HepG2 (cell line): Measurements from ENCODE around the gene LMAN1L. TPM values are rescaled to one million over a fixed set of nuclear protein-coding genes. Genes with fewer than 3 reads are reported as not detected.

Experiments used
- CEBPG ChIP-seq: IDR thresholded peaks from 2 replicates; pipeline ENCODE4 v1.6.1; 2016
- EZH2 ChIP-seq: conservative IDR thresholded peaks from 2 replicates; pipeline ENCODE4 v1.6.1; 2012; ENCODE audit warnings: mild to moderate bottlenecking, low read depth, low read length, moderate library complexity
- GATAD1 ChIP-seq: IDR thresholded peaks from 2 replicates; pipeline ENCODE4 v1.6.1; 2016; ENCODE audit warnings: missing genetic modification reagents, missing compliant biosample characterization
- HOXA7 ChIP-seq: sonication (generic); formaldehyde crosslinking; IDR thresholded peaks from 2 replicates; pipeline ENCODE4 v1.8.1; 2022; ENCODE audit warnings: mild to moderate bottlenecking, missing genetic modification reagents, moderate library complexity
- KDM4B ChIP-seq: sonication (generic); formaldehyde crosslinking; IDR thresholded peaks from 2 replicates; pipeline ENCODE4 v1.4.0; 2020; ENCODE audit warnings: missing genetic modification reagents
- NBN ChIP-seq: fragments of 450-650 bp; conservative IDR thresholded peaks from 2 replicates; pipeline ENCODE4 v1.6.1; 2017
- NR2F1 ChIP-seq, 2 experiments: fragments of 450-650 bp in 1 of 2; formaldehyde crosslinking in 1 of 2; IDR thresholded peaks; 2 replicates each; pipeline versions ENCODE4 v1.5.0 to v1.6.1; 2016 to 2020; ENCODE audit warnings: mild to moderate bottlenecking in 1 of 2, missing compliant biosample characterization in 1 of 2, missing genetic modification reagents in 1 of 2, moderate library complexity in 1 of 2
- PHF8 ChIP-seq: sonication (generic); formaldehyde crosslinking; IDR thresholded peaks from 2 replicates; pipeline ENCODE4 v1.5.0; 2020; ENCODE audit warnings: missing genetic modification reagents
- PRDM15 ChIP-seq: sonication (generic); formaldehyde crosslinking; IDR thresholded peaks from 2 replicates; pipeline ENCODE4 v1.4.0; 2020; ENCODE audit warnings: missing genetic modification reagents
- REPIN1 ChIP-seq: sonication (generic); formaldehyde crosslinking; IDR thresholded peaks from 2 replicates; pipeline ENCODE4 v1.8.0; 2022; ENCODE audit warnings: missing genetic modification reagents, low read depth, mild to moderate bottlenecking, borderline replicate concordance
- SATB2 ChIP-seq: sonication (generic); formaldehyde crosslinking; IDR thresholded peaks from 2 replicates; pipeline ENCODE4 v1.5.0; 2020; ENCODE audit warnings: missing genetic modification reagents
- SP140L ChIP-seq: sonication (generic); formaldehyde crosslinking; IDR thresholded peaks from 2 replicates; pipeline ENCODE4 v1.4.0; 2020; ENCODE audit warnings: missing genetic modification reagents, borderline replicate concordance
- SRY ChIP-seq: sonication (generic); formaldehyde crosslinking; IDR thresholded peaks from 2 replicates; pipeline ENCODE4 v1.8.0; 2022; ENCODE audit warnings: mild to moderate bottlenecking, missing genetic modification reagents
- SUZ12 ChIP-seq: fragments of 150-350 bp; IDR thresholded peaks from 2 replicates; pipeline ENCODE4 v1.6.1; 2014; ENCODE audit warnings: low read depth, low read length
- SYNCRIP ChIP-seq: fragments of 200-400 bp; formaldehyde crosslinking; IDR thresholded peaks from 2 replicates; pipeline ENCODE4 v1.6.1; 2018; ENCODE audit warnings: mild to moderate bottlenecking, low read depth, low read length; ENCODE audit not compliant: insufficient read depth
- XBP1 ChIP-seq: sonication (generic); formaldehyde crosslinking; IDR thresholded peaks from 2 replicates; pipeline ENCODE4 v1.5.0; 2020; ENCODE audit warnings: missing genetic modification reagents
- ZNF253 ChIP-seq: sonication (generic); formaldehyde crosslinking; IDR thresholded peaks from 2 replicates; pipeline ENCODE4 v1.8.0; 2022; ENCODE audit warnings: mild to moderate bottlenecking, missing genetic modification reagents, borderline replicate concordance
- ZNF354B ChIP-seq: sonication (generic); formaldehyde crosslinking; IDR thresholded peaks from 2 replicates; pipeline ENCODE4 v1.8.0; 2022; ENCODE audit warnings: mild to moderate bottlenecking, missing genetic modification reagents
- ZNF432 ChIP-seq: sonication (generic); formaldehyde crosslinking; IDR thresholded peaks from 2 replicates; pipeline ENCODE4 v1.5.0; 2020; ENCODE audit warnings: missing genetic modification reagents, mild to moderate bottlenecking, borderline replicate concordance
- ZSCAN30 ChIP-seq: sonication (generic); formaldehyde crosslinking; IDR thresholded peaks from 2 replicates; pipeline ENCODE4 v1.5.0; 2020; ENCODE audit warnings: mild to moderate bottlenecking, missing genetic modification reagents
- polyA plus RNA-seq, 8 experiments: library from polyadenylated mRNA; depleted of rRNA in 3 of 8; stranded (reverse) in 7 of 8; unstranded in 1 of 8; fragments of >200 nt; fragmentation: Illumina TruSeq in 4 of 8; extraction: Trizol in 4 of 8; gene quantifications; 2 replicates each; pipeline versions ENCODE4 v1.2.1 to v1.2.3, GENCODE V29; 2011 to 2016; ENCODE audit warnings: low read depth in 4 of 8, missing spikeins in 1 of 8, mixed read lengths in 1 of 8; ENCODE audit not compliant: insufficient read depth in 1 of 8
- total RNA-seq, 5 experiments: library from RNA; depleted of rRNA; stranded (reverse); fragments of >200 nt; fragmentation: Illumina TruSeq; extraction: Trizol; gene quantifications; 2 replicates each; pipeline ENCODE4 v1.2.3, GENCODE V29; 2016; ENCODE audit warnings: low read depth in 1 of 5
- TF ChIP-seq, protein P1 (sequence below): sonication (generic); formaldehyde crosslinking; IDR thresholded peaks from 2 replicates; pipeline ENCODE4 v1.4.0; 2020; ENCODE audit warnings: mild to moderate bottlenecking, missing genetic modification reagents
- TF ChIP-seq, protein P2 (sequence below): sonication (generic); formaldehyde crosslinking; IDR thresholded peaks from 2 replicates; pipeline ENCODE4 v1.5.1; 2020; ENCODE audit warnings: missing genetic modification reagents, mild to moderate bottlenecking, borderline replicate concordance
- TF ChIP-seq, protein P3 (sequence below): conservative IDR thresholded peaks from 2 replicates; pipeline ENCODE4 v1.6.1; 2018; ENCODE audit warnings: missing genetic modification reagents

The LMAN1L gene
- total and polyA plus RNA-seq, 2 of the 13 experiments (the other 11 are each of a cell fraction or from before 2014, with no cell fraction given): not detected

DNA sequence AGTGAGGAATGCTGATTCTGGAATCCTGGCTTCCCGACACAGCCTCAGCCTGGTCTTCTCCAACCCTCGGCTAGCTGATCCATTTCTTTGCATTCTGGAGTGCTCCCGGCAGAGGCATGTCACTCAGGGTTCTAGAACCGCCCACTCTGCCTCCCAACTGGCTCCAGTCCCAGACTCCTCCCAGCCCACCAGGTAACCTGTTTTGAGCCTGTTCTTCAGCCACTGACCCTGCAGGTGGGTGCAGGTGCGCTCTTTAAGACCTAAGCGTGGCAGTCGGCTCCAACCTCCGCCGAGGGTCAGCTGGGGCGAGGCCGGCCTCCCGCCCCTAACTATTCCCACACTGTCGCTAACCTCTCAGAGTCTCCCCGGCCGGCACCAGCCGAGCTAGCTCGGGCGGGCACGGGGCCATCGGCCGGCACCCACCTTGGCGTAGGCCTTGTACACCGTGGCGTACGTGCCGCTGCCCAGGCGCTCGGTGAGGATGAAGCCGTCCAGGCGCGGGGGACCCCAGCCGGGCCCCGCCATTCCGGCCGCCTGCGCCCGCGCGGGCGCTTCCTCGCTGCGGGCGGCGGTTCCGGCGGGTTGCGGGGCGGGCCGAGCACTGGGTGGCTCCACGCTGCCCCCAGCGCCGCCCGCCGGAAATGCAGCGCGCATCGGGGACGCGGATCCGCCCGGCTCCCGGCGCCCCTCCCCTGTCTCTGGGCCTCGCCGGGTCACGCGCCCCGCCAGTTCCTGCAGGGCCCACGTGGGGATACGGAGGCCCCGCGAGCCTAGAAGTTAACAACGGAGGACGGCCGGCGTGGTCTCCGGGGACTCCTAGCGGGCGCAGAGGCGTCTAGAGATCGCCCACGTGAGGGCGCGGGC is 30.2 kb downstream of the LMAN1L start, which contains the start of gene ULK3 (continued):
- TF ChIP-seq SYNCRIP: no peak
- TF ChIP-seq ZNF354B (CRISPR knock-in tag): no peak
- no peak for TF ChIP-seq ZNF432 (CRISPR knock-in tag)
- TF ChIP-seq SUZ12: no peak
- TF ChIP-seq, protein P1, sequence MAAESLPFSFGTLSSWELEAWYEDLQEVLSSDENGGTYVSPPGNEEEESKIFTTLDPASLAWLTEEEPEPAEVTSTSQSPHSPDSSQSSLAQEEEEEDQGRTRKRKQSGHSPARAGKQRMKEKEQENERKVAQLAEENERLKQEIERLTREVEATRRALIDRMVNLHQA (CRISPR knock-in tag): no peak
- peak; percentile 82 for TF ChIP-seq SRY (CRISPR knock-in tag)
- TF ChIP-seq ZNF253: no peak
- peak; percentile 20; the same call in 1 of the 2 replicates for TF ChIP-seq REPIN1 (CRISPR knock-in tag)
- no peak for TF ChIP-seq SATB2 (CRISPR knock-in tag)
- no peak for TF ChIP-seq KDM4B
- no peak for TF ChIP-seq ZSCAN30 (CRISPR knock-in tag)
- no peak for TF ChIP-seq NBN
- TF ChIP-seq SP140L (CRISPR knock-in tag): no peak
- no peak for TF ChIP-seq PRDM15
- TF ChIP-seq GATAD1 (CRISPR knock-in tag): peak; percentile 16; the same call in 1 of the 2 replicates
- TF ChIP-seq HOXA7 (CRISPR knock-in tag): no peak
- TF ChIP-seq EZH2: no peak
- no peak for TF ChIP-seq XBP1 (CRISPR knock-in tag)
- peak; percentile 79; the same call in 1 of the 2 replicates for TF ChIP-seq PHF8
- TF ChIP-seq, protein P2, sequence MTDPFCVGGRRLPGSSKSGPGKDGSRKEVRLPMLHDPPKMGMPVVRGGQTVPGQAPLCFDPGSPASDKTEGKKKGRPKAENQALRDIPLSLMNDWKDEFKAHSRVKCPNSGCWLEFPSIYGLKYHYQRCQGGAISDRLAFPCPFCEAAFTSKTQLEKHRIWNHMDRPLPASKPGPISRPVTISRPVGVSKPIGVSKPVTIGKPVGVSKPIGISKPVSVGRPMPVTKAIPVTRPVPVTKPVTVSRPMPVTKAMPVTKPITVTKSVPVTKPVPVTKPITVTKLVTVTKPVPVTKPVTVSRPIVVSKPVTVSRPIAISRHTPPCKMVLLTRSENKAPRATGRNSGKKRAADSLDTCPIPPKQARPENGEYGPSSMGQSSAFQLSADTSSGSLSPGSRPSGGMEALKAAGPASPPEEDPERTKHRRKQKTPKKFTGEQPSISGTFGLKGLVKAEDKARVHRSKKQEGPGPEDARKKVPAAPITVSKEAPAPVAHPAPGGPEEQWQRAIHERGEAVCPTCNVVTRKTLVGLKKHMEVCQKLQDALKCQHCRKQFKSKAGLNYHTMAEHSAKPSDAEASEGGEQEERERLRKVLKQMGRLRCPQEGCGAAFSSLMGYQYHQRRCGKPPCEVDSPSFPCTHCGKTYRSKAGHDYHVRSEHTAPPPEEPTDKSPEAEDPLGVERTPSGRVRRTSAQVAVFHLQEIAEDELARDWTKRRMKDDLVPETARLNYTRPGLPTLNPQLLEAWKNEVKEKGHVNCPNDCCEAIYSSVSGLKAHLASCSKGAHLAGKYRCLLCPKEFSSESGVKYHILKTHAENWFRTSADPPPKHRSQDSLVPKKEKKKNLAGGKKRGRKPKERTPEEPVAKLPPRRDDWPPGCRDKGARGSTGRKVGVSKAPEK: no peak
- TF ChIP-seq, protein P3, sequence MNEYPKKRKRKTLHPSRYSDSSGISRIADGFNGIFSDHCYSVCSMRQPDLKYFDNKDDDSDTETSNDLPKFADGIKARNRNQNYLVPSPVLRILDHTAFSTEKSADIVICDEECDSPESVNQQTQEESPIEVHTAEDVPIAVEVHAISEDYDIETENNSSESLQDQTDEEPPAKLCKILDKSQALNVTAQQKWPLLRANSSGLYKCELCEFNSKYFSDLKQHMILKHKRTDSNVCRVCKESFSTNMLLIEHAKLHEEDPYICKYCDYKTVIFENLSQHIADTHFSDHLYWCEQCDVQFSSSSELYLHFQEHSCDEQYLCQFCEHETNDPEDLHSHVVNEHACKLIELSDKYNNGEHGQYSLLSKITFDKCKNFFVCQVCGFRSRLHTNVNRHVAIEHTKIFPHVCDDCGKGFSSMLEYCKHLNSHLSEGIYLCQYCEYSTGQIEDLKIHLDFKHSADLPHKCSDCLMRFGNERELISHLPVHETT (CRISPR knock-in tag): no peak
- no peak for TF ChIP-seq CEBPG (CRISPR knock-in tag)
- TF ChIP-seq NR2F1 (CRISPR knock-in tag; IDR thresholded peaks at IDR 0.05): no peak
